Immature natural killer cell (primary cell): ENCODE measurements around the gene CAMK2B. TPM values are rescaled to one million over a fixed set of nuclear protein-coding genes. Genes with fewer than 3 reads are reported as not detected.

Source experiments
- DNase-seq, 3 donors: peaks; one replicate each; pipeline ENCODE4 v3.0.0; 2022; ENCODE audit warnings: mixed read lengths in 1 of 3
- H3K27ac Mint-ChIP-seq, 6 donors: one replicate each; pipeline ENCODE4 v1.8.0; 2020; ENCODE audit warnings: mixed read lengths in 6 of 6, mild to moderate bottlenecking in 5 of 6, inconsistent platforms in 4 of 6, moderate library complexity in 3 of 6
- H3K27me3 Mint-ChIP-seq, 3 donors: one replicate each; pipeline ENCODE4 v1.8.0; 2020 to 2021; ENCODE audit warnings: low read depth in 3 of 3, mild to moderate bottlenecking in 3 of 3, mixed read lengths in 3 of 3, moderate library complexity in 3 of 3, inconsistent platforms in 1 of 3
- H3K36me3 Mint-ChIP-seq, 3 donors: one replicate each; pipeline ENCODE4 v1.8.0; 2020; ENCODE audit warnings: mixed read lengths in 3 of 3, inconsistent platforms in 2 of 3, mild to moderate bottlenecking in 2 of 3
- H3K4me1 Mint-ChIP-seq, 2 donors: one replicate each; pipeline ENCODE4 v1.8.0; 2020; ENCODE audit warnings: inconsistent platforms in 2 of 2, mild to moderate bottlenecking in 2 of 2, mixed read lengths in 2 of 2, moderate library complexity in 1 of 2
- H3K4me3 Mint-ChIP-seq, 5 donors: one replicate each; pipeline ENCODE4 v1.8.0; 2020; ENCODE audit warnings: mild to moderate bottlenecking in 5 of 5, mixed read lengths in 5 of 5, inconsistent platforms in 3 of 5, moderate library complexity in 3 of 5
- H3K9me3 Mint-ChIP-seq, 6 donors: one replicate each; pipeline ENCODE4 v1.8.0; 2020; ENCODE audit warnings: mild to moderate bottlenecking in 6 of 6, mixed read lengths in 6 of 6, inconsistent platforms in 4 of 6, moderate library complexity in 3 of 6
- polyA plus RNA-seq, 3 donors: library from polyadenylated mRNA; unstranded; fragments of 300-500 nt; fragmentation: Illumina TruSeq; gene quantifications; one replicate each; pipeline ENCODE4 v1.2.3, GENCODE V29; 2021

Gene CAMK2B
- polyA plus RNA-seq, 3 donors from 2014 or later: not detected

- no peak for DNase-seq
- Mint-ChIP-seq H3K27ac (no peak overlapping the region), H3K4me1 (no peaks in the 10 kb centered on the region), H3K36me3 (no peaks in the 10 kb centered on the region), H3K4me3 (no peak overlapping the region), H3K27me3 (peaks cover 2 to 18% (median 16%) of the 10 kb centered on the region in 3 donors), H3K9me3 (peaks cover 0 to 4% (median 0%) of the 10 kb centered on the region in 6 donors)
These were observed 32.4 kb downstream of the CAMK2B start for GRCh38 chr7:44292876-44293560.

GRCh38 chr7:44292420-44292817 is 33.0 kb downstream of the CAMK2B start:
- Mint-ChIP-seq H3K4me1 (no peaks in the 10 kb centered on the region), H3K27ac (no peak overlapping the region), H3K36me3 (no peaks in the 10 kb centered on the region), H3K4me3 (no peak overlapping the region), H3K9me3 (peaks cover 0 to 4% (median 0%) of the 10 kb centered on the region in 6 donors), H3K27me3 (peaks cover 2 to 16% (median 14%) of the 10 kb centered on the region in 3 donors)
- no peak for DNase-seq

- H3K27ac Mint-ChIP-seq: no peak overlapping the region
- DNase-seq: no peak
- no peak overlapping the region for H3K4me3 Mint-ChIP-seq
- H3K4me1 Mint-ChIP-seq: no peaks in the 10 kb centered on the region
- no peaks in the 10 kb centered on the region for H3K36me3 Mint-ChIP-seq
- peaks cover 2 to 13% (median 11%) of the 10 kb centered on the region in 3 donors for H3K27me3 Mint-ChIP-seq
- peaks cover 0 to 4% (median 0%) of the 10 kb centered on the region in 6 donors for H3K9me3 Mint-ChIP-seq
These were observed 33.5 kb downstream of the CAMK2B start for GRCh38 chr7:44291733-44292419.

GRCh38 chr7:44291066-44291732 is 34.2 kb downstream of the CAMK2B start:
- peaks cover 0 to 2% (median 0%) of the 10 kb centered on the region in 6 donors for H3K9me3 Mint-ChIP-seq
- H3K27ac Mint-ChIP-seq: no peak overlapping the region
- no peak for DNase-seq
- H3K27me3 Mint-ChIP-seq: peaks cover 2 to 10% (median 7%) of the 10 kb centered on the region in 3 donors
- H3K4me1 Mint-ChIP-seq: no peaks in the 10 kb centered on the region
- H3K4me3 Mint-ChIP-seq: no peak overlapping the region
- H3K36me3 Mint-ChIP-seq: no peaks in the 10 kb centered on the region

- H3K27ac Mint-ChIP-seq: no peak overlapping the region
These were observed 35.2 kb downstream of the CAMK2B start for GRCh38 chr7:44290252-44290620.

GRCh38 chr7:44289341-44290251 is 35.8 kb downstream of the CAMK2B start:
- H3K9me3 Mint-ChIP-seq: peaks cover 0 to under 1% (median 0%) of the 10 kb centered on the region in 6 donors
- H3K27ac Mint-ChIP-seq: no peak overlapping the region
- H3K4me1 Mint-ChIP-seq: no peaks in the 10 kb centered on the region
- no peak for DNase-seq
- H3K36me3 Mint-ChIP-seq: no peaks in the 10 kb centered on the region
- H3K4me3 Mint-ChIP-seq: no peak overlapping the region
- H3K27me3 Mint-ChIP-seq: peaks cover 2 to 8% (median 3%) of the 10 kb centered on the region in 3 donors

More at GRCh38 chr7:44290252-44290620, 35.2 kb downstream of the CAMK2B start:
- DNase-seq: no peak
- peaks cover 2 to 8% (median 7%) of the 10 kb centered on the region in 3 donors for H3K27me3 Mint-ChIP-seq
- H3K9me3 Mint-ChIP-seq: peaks cover 0 to 2% (median 0%) of the 10 kb centered on the region in 6 donors
- no peaks in the 10 kb centered on the region for H3K4me1 Mint-ChIP-seq
- H3K36me3 Mint-ChIP-seq: no peaks in the 10 kb centered on the region
- H3K4me3 Mint-ChIP-seq: no peak overlapping the region

GRCh38 chr7:44288811-44289340 is 36.5 kb downstream of the CAMK2B start:
- Mint-ChIP-seq H3K4me1 (no peaks in the 10 kb centered on the region), H3K27me3 (peaks cover 2 to 8% (median 2%) of the 10 kb centered on the region in 3 donors), H3K4me3 (no peak overlapping the region), H3K9me3 (no peaks in the 10 kb centered on the region), H3K36me3 (no peaks in the 10 kb centered on the region), H3K27ac (no peak overlapping the region)
- DNase-seq: no peak

- Mint-ChIP-seq H3K9me3 (no peaks in the 10 kb centered on the region), H3K36me3 (no peaks in the 10 kb centered on the region), H3K27ac (no peak overlapping the region), H3K27me3 (peaks cover 0 to 8% (median 2%) of the 10 kb centered on the region in 3 donors), H3K4me1 (no peaks in the 10 kb centered on the region), H3K4me3 (no peak overlapping the region)
- no peak for DNase-seq
These were observed 37.1 kb downstream of the CAMK2B start for GRCh38 chr7:44288381-44288685.

GRCh38 chr7:44287488-44288380 is 37.7 kb downstream of the CAMK2B start:
- no peak overlapping the region for H3K27ac Mint-ChIP-seq
- H3K9me3 Mint-ChIP-seq: no peaks in the 10 kb centered on the region
- no peaks in the 10 kb centered on the region for H3K36me3 Mint-ChIP-seq
- no peaks in the 10 kb centered on the region for H3K4me1 Mint-ChIP-seq
- no peak overlapping the region for H3K4me3 Mint-ChIP-seq
- DNase-seq: no peak
- peaks cover 0 to 7% (median 2%) of the 10 kb centered on the region in 3 donors for H3K27me3 Mint-ChIP-seq

- Mint-ChIP-seq H3K27me3 (peaks cover 0 to 2% (median 0%) of the 10 kb centered on the region in 3 donors), H3K4me3 (no peak overlapping the region), H3K36me3 (no peaks in the 10 kb centered on the region), H3K27ac (no peak overlapping the region), H3K9me3 (no peaks in the 10 kb centered on the region), H3K4me1 (no peaks in the 10 kb centered on the region)
- DNase-seq: no peak
These were observed 38.5 kb downstream of the CAMK2B start for GRCh38 chr7:44286618-44287487.

- DNase-seq: no peak
These were observed 39.2 kb downstream of the CAMK2B start for GRCh38 chr7:44286182-44286617.

GRCh38 chr7:44285561-44285960 is 39.8 kb downstream of the CAMK2B start:
- no peak overlapping the region for H3K4me3 Mint-ChIP-seq
- no peaks in the 10 kb centered on the region for H3K4me1 Mint-ChIP-seq
- DNase-seq: no peak
- H3K27ac Mint-ChIP-seq: no peak overlapping the region
- no peaks in the 10 kb centered on the region for H3K9me3 Mint-ChIP-seq
- no peaks in the 10 kb centered on the region for H3K36me3 Mint-ChIP-seq
- no peaks in the 10 kb centered on the region for H3K27me3 Mint-ChIP-seq

More at GRCh38 chr7:44286182-44286617, 39.2 kb downstream of the CAMK2B start:
- Mint-ChIP-seq H3K9me3 (no peaks in the 10 kb centered on the region), H3K27me3 (no peaks in the 10 kb centered on the region), H3K27ac (no peak overlapping the region), H3K4me3 (no peak overlapping the region), H3K4me1 (no peaks in the 10 kb centered on the region), H3K36me3 (no peaks in the 10 kb centered on the region)
